Embryonic facial prominence (tissue), 1 donor: ENCODE data around the gene PRSS16.
"Not testable (repeated sequence)": the region's sequence is repeated elsewhere in the genome, so short reads cannot be mapped to it uniquely, and the experiment has no call there.

Experiments used
- DNase-seq: peaks from one replicate; pipeline ENCODE4 v3.0.0-alpha.2; 2016; ENCODE audit errors: extremely low spot score

Gene PRSS16

GRCh38 chr6:27242589-27243265 lies 4.8 kb upstream of the PRSS16 start:
- no peak for DNase-seq

- DNase-seq, result no peak
Observed at GRCh38 chr6:27248783-27249182, 1.3 kb downstream of the PRSS16 start.

GRCh38 chr6:27250277-27251111 lies 3.0 kb downstream of the PRSS16 start:
- DNase-seq, result no peak

- DNase-seq, result no peak
Observed at GRCh38 chr6:27251112-27251605, 3.7 kb downstream of the PRSS16 start.

- DNase-seq, result no peak
Observed at GRCh38 chr6:27251606-27252251, 4.2 kb downstream of the PRSS16 start.

- no peak for DNase-seq
Observed at GRCh38 chr6:27254566-27254965, 7.1 kb downstream of the PRSS16 start.

GRCh38 chr6:27255866-27256265 lies 8.4 kb downstream of the PRSS16 start:
- no peak for DNase-seq

GRCh38 chr6:27260369-27260768 lies 12.9 kb downstream of the PRSS16 start:
- no peak for DNase-seq

- DNase-seq, result no peak
Observed at GRCh38 chr6:27260836-27261375, 13.4 kb downstream of the PRSS16 start.

- DNase-seq, result no peak
Observed at GRCh38 chr6:27263886-27264285, 16.4 kb downstream of the PRSS16 start.

- DNase-seq, result not testable (repeated sequence)
Observed at GRCh38 chr6:27267003-27267402, 19.5 kb downstream of the PRSS16 start.

- no peak for DNase-seq
Observed at GRCh38 chr6:27267857-27268434, 20.4 kb downstream of the PRSS16 start.

GRCh38 chr6:27268803-27269202 lies 21.3 kb downstream of the PRSS16 start:
- no peak for DNase-seq

- DNase-seq, result no peak
Observed at GRCh38 chr6:27273783-27274182, 26.3 kb downstream of the PRSS16 start.

- DNase-seq, result no peak
Observed at GRCh38 chr6:27275025-27275956, 27.8 kb downstream of the PRSS16 start.

- DNase-seq, result no peak
Observed at GRCh38 chr6:27279513-27280063, 32.1 kb downstream of the PRSS16 start.

GRCh38 chr6:27280064-27280539 lies 32.6 kb downstream of the PRSS16 start:
- DNase-seq, result no peak

GRCh38 chr6:27280540-27281000 lies 33.1 kb downstream of the PRSS16 start:
- no peak for DNase-seq

GRCh38 chr6:27281105-27281539 lies 33.6 kb downstream of the PRSS16 start:
- DNase-seq, result no peak

- DNase-seq, result no peak
Observed at GRCh38 chr6:27281569-27281968, 34.1 kb downstream of the PRSS16 start.
